ENCODE measurements around the gene MINDY3. TPM values are rescaled to one million over a fixed set of nuclear protein-coding genes. Genes with fewer than 3 reads are reported as not detected.

The MINDY3 gene
- total RNA-seq, 2 donors from 2014 or later, result 19.0 to 20.6 TPM

DNA sequence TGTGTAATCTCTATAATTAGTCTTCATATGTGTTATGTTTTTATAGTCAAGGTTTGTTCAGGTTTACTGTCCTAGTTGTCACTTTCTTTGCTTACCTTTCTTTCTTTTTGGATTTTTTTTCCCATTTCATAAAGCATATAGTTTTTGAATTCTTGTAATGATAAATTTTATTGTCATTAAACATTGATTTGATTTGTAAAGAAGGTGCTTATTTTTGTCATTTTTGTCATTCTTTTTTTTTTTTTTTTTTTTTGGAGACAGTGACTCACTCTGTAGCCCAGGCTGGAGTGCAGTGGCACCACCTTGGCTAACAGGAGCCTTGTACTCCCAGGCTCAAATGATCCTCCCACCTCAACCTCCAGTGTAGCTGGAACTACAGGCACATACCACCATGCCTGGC is 9.6 kb upstream of the MINDY3 start:
- Histone ChIP-seq H3K36me3 (ENCODE audit: control insufficient read depth, insufficient read depth, low read length) (no peaks in the 10 kb centered on the region), H3K27ac (ENCODE audit: low read depth, low read length) (no peak overlapping the region), H3K9me3 (ENCODE audit: control insufficient read depth, low read length) (peaks cover 9% of the 10 kb centered on the region), H3K9ac (ENCODE audit: extremely low read depth, low read length, poor library complexity, severe bottlenecking) (no peak overlapping the region), H3K4me3 (ENCODE audit: low read length) (no peak overlapping the region), H3K27me3 (ENCODE audit: control insufficient read depth, insufficient read depth, low read length, poor library complexity, severe bottlenecking) (peaks cover 31% of the 10 kb centered on the region), H3K4me1 (ENCODE audit: control insufficient read depth, insufficient read depth, low read length) (peaks cover 4% of the 10 kb centered on the region)
- peaks cover 56% of the 10 kb centered on the region for H3K27me3 Mint-ChIP-seq (ENCODE audit: insufficient read depth)
- H3K9me3 Mint-ChIP-seq, result peaks cover 17% of the 10 kb centered on the region
- H3K36me3 Mint-ChIP-seq (ENCODE audit: low read depth), result no peaks in the 10 kb centered on the region
- no peak overlapping the region for H3K27ac Mint-ChIP-seq
- TF ChIP-seq, protein P1, sequence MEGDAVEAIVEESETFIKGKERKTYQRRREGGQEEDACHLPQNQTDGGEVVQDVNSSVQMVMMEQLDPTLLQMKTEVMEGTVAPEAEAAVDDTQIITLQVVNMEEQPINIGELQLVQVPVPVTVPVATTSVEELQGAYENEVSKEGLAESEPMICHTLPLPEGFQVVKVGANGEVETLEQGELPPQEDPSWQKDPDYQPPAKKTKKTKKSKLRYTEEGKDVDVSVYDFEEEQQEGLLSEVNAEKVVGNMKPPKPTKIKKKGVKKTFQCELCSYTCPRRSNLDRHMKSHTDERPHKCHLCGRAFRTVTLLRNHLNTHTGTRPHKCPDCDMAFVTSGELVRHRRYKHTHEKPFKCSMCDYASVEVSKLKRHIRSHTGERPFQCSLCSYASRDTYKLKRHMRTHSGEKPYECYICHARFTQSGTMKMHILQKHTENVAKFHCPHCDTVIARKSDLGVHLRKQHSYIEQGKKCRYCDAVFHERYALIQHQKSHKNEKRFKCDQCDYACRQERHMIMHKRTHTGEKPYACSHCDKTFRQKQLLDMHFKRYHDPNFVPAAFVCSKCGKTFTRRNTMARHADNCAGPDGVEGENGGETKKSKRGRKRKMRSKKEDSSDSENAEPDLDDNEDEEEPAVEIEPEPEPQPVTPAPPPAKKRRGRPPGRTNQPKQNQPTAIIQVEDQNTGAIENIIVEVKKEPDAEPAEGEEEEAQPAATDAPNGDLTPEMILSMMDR (conservative IDR thresholded peaks at IDR 0.05), result no peak
- H3K4me1 Mint-ChIP-seq, result peaks cover 10% of the 10 kb centered on the region
- no peak overlapping the region for H3K4me3 Mint-ChIP-seq
- DNase-seq, result no peak

DNA sequence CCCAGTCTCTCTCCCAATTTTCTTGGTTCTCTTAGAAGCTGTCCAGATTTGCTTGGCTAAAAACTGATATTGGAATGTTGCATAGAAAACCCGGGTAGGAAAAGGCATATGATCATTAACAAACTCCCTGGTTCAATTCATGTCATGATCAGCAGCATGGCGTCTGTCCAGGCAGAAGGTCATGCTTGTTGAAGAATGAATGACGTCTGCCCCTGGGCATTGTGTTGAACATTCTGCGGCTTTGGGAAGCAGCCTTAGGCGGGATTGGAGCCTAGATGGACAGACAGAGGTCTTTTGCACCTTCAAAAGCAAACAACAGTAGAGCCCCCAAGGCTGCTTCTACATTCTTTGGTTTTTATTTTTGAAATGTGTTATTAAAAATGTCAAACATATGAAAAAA is 7.7 kb upstream of the MINDY3 start:
- no peak overlapping the region for H3K27ac ChIP-seq (ENCODE audit: low read depth, low read length)
- no peak for DNase-seq
- H3K4me1 Mint-ChIP-seq, result peaks cover 10% of the 10 kb centered on the region
- H3K4me3 Mint-ChIP-seq, result no peak overlapping the region
- H3K36me3 ChIP-seq (ENCODE audit: control insufficient read depth, insufficient read depth, low read length), result no peaks in the 10 kb centered on the region
- 72 to 92% methylated on average over 4 to 5 of the region's 5 CpGs for whole genome bisulfite sequencing, 2 experiments (ENCODE audit: insufficient coverage in 1 of 2, insufficient read length in 1 of 2)
- no peaks in the 10 kb centered on the region for H3K36me3 Mint-ChIP-seq (ENCODE audit: low read depth)
- TF ChIP-seq, protein P1 (conservative IDR thresholded peaks at IDR 0.05), result no peak
- peaks cover 4% of the 10 kb centered on the region for H3K4me1 ChIP-seq (ENCODE audit: control insufficient read depth, insufficient read depth, low read length)
- peaks cover 5% of the 10 kb centered on the region for H3K9me3 ChIP-seq (ENCODE audit: control insufficient read depth, low read length)
- H3K27me3 ChIP-seq (ENCODE audit: control insufficient read depth, insufficient read depth, low read length, poor library complexity, severe bottlenecking), result peaks cover 50% of the 10 kb centered on the region
- H3K9me3 Mint-ChIP-seq, result peaks cover 3% of the 10 kb centered on the region
- H3K4me3 ChIP-seq (ENCODE audit: low read length), result no peak overlapping the region
- peaks cover 61% of the 10 kb centered on the region for H3K27me3 Mint-ChIP-seq (ENCODE audit: insufficient read depth)
- H3K27ac Mint-ChIP-seq, result no peak overlapping the region
- no peak overlapping the region for H3K9ac ChIP-seq (ENCODE audit: extremely low read depth, low read length, poor library complexity, severe bottlenecking)

DNA sequence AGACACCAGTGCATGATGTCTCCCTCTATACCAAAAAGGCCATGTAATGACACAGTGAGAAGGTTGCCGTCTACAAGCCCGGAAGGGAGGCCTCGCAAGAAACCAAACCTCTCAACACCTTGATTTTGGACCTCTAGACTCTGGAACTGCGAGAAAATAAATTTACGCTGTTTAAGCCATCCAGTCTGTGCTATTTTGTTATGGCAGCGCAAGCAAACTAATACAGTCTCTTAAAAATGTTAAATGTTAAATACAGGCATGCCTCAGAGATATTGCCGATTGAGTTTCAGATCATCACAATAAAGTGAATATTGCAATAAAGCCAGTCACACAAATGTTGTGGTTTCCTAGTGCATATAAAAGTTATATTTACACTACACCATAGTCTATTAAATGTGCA is 5.0 kb upstream of the MINDY3 start:
- Histone ChIP-seq H3K9me3 (ENCODE audit: control insufficient read depth, low read length) (peaks cover 10% of the 10 kb centered on the region), H3K9ac (ENCODE audit: extremely low read depth, low read length, poor library complexity, severe bottlenecking) (no peak overlapping the region), H3K27me3 (ENCODE audit: control insufficient read depth, insufficient read depth, low read length, poor library complexity, severe bottlenecking) (peaks cover 61% of the 10 kb centered on the region), H3K36me3 (ENCODE audit: control insufficient read depth, insufficient read depth, low read length) (no peaks in the 10 kb centered on the region), H3K27ac (ENCODE audit: low read depth, low read length) (no peak overlapping the region), H3K4me1 (ENCODE audit: control insufficient read depth, insufficient read depth, low read length) (peaks cover 4% of the 10 kb centered on the region), H3K4me3 (ENCODE audit: low read length) (no peak overlapping the region)
- no peak overlapping the region for H3K4me3 Mint-ChIP-seq
- 85 to 87% methylated on average over 6 to 7 of the region's 7 CpGs for WGBS, 2 experiments (ENCODE audit: insufficient coverage in 1 of 2, insufficient read length in 1 of 2)
- TF ChIP-seq, protein P1 (conservative IDR thresholded peaks at IDR 0.05), result no peak
- peaks cover 74% of the 10 kb centered on the region for H3K27me3 Mint-ChIP-seq (ENCODE audit: insufficient read depth)
- DNase-seq, result no peak
- H3K27ac Mint-ChIP-seq, result no peak overlapping the region
- no peaks in the 10 kb centered on the region for H3K36me3 Mint-ChIP-seq (ENCODE audit: low read depth)
- H3K9me3 Mint-ChIP-seq, result peaks cover 7% of the 10 kb centered on the region
- peaks cover 1% of the 10 kb centered on the region for H3K4me1 Mint-ChIP-seq

Data from endodermal cell (in vitro differentiated cells).